Measurements from ENCODE around the gene FBL.

Gene FBL

DNA sequence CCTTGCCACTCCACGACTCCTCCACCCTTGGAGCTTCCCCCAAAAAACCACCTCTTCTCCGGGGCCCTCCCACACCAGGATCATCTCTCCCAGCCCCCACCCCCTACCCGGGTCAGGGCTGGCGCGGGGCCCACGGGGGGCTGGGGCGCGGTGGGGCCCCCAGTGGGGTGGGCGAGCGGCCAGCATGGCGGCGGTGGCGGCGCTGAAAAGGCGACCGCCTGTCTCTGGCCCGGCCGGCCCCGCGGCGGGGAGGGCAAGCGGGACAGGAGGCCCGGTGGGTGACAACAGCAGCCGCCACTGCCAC lies 13.1 kb downstream of the FBL start:
- Histone ChIP-seq H3K4me1 (peaks cover 11% of the 10 kb centered on the region), H3K79me2 (peaks cover 22% of the 10 kb centered on the region), H3K9ac (peak overlapping the region; percentile 90), H3K4me2 (ENCODE audit: low read length) (peak overlapping the region; percentile 97), H3K27ac (peak overlapping the region; percentile 97), H3K4me3 (ENCODE audit: low read depth, low read length) (peak overlapping the region; percentile 99), H3K27me3 (ENCODE audit: control insufficient read depth, insufficient read depth, low read length) (no peaks in the 10 kb centered on the region), H3K9me3 (ENCODE audit: control insufficient read depth, low read length) (no peaks in the 10 kb centered on the region), H2AFZ (peak overlapping the region; percentile 89), H3K36me3 (ENCODE audit: control insufficient read depth, insufficient read depth, low read length) (no peaks in the 10 kb centered on the region)
- TF ChIP-seq, protein P1, sequence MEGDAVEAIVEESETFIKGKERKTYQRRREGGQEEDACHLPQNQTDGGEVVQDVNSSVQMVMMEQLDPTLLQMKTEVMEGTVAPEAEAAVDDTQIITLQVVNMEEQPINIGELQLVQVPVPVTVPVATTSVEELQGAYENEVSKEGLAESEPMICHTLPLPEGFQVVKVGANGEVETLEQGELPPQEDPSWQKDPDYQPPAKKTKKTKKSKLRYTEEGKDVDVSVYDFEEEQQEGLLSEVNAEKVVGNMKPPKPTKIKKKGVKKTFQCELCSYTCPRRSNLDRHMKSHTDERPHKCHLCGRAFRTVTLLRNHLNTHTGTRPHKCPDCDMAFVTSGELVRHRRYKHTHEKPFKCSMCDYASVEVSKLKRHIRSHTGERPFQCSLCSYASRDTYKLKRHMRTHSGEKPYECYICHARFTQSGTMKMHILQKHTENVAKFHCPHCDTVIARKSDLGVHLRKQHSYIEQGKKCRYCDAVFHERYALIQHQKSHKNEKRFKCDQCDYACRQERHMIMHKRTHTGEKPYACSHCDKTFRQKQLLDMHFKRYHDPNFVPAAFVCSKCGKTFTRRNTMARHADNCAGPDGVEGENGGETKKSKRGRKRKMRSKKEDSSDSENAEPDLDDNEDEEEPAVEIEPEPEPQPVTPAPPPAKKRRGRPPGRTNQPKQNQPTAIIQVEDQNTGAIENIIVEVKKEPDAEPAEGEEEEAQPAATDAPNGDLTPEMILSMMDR (IDR thresholded peaks at IDR 0.05) = no peak

DNA sequence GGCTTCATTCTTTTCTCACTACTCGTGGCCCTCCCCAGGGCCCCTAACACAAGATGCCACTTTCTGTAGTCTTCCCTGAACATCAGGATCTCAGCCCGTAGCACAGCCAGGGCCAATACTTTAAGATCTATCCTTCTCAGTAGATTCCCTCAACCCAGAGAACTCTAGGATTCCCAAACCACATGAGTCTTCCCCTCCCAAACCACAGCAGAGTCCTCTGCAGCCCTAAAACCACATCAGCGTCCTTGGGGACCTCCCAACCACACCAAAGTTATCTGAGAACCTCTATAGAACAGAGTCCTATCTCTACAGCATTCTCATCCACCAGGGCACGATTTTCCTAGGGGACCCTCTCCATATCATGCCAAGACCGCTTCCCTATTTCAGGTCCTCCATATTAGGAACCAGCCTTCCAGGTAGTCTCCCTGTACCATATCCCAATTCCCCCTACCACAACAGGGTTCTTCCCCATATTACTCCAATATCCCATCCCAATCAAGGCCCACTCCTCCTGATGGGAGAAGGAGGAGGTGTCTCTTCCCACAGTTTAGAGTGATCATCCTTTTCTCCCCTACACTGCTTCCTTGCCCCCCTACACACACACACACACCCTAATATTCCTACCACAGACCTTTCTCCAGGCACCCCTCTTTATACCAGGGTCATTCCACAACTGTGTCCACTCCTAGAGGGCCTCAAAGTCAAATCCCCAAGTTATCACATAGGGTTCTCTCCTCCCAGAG lies 13.7 kb downstream of the FBL start:
- H3K27me3 ChIP-seq (ENCODE audit: control insufficient read depth, insufficient read depth, low read length) = no peaks in the 10 kb centered on the region
- no peaks in the 10 kb centered on the region for H3K36me3 ChIP-seq (ENCODE audit: control insufficient read depth, insufficient read depth, low read length)
- H2AFZ ChIP-seq = no peak overlapping the region
- H3K27ac ChIP-seq = peak overlapping the region; percentile 97
- peak overlapping the region; percentile 99 for H3K4me3 ChIP-seq (ENCODE audit: low read depth, low read length)
- peak overlapping the region; percentile 90 for H3K9ac ChIP-seq
- H3K79me2 ChIP-seq = peaks cover 22% of the 10 kb centered on the region
- H3K9me3 ChIP-seq (ENCODE audit: control insufficient read depth, low read length) = no peaks in the 10 kb centered on the region
- TF ChIP-seq, protein P1 (IDR thresholded peaks at IDR 0.05) = no peak
- H3K4me1 ChIP-seq = peaks cover 11% of the 10 kb centered on the region
- H3K4me2 ChIP-seq (ENCODE audit: low read length) = peak overlapping the region; percentile 97

DNA sequence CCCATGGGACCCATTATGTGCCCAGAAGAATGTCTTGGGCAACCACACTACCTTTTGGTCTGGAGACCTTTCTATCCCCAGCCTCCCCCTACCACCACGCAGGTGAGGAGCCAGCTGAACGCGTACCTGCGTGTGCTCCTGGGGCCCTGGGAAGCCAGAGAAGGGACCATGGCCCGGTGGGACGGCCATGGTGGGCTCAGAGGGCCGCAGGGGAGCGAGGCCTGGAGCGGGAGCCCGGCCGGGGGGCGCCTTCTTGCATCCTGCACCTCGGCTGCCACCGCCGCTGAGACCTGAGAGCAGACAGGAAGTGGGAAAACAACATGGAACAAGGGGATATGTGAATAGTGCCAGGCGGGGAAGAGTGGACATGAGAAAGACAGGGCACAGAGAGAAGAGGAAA lies 14.5 kb downstream of the FBL start:
- TF ChIP-seq, protein P1 (IDR thresholded peaks at IDR 0.05) = no peak
- Histone ChIP-seq H3K36me3 (ENCODE audit: control insufficient read depth, insufficient read depth, low read length) (no peaks in the 10 kb centered on the region), H2AFZ (no peak overlapping the region), H3K27ac (no peak overlapping the region), H3K9ac (no peak overlapping the region), H3K79me2 (peaks cover 22% of the 10 kb centered on the region), H3K27me3 (ENCODE audit: control insufficient read depth, insufficient read depth, low read length) (no peaks in the 10 kb centered on the region), H3K4me3 (ENCODE audit: low read depth, low read length) (no peak overlapping the region), H3K9me3 (ENCODE audit: control insufficient read depth, low read length) (no peaks in the 10 kb centered on the region), H3K4me2 (ENCODE audit: low read length) (no peak overlapping the region), H3K4me1 (peaks cover 11% of the 10 kb centered on the region)

DNA sequence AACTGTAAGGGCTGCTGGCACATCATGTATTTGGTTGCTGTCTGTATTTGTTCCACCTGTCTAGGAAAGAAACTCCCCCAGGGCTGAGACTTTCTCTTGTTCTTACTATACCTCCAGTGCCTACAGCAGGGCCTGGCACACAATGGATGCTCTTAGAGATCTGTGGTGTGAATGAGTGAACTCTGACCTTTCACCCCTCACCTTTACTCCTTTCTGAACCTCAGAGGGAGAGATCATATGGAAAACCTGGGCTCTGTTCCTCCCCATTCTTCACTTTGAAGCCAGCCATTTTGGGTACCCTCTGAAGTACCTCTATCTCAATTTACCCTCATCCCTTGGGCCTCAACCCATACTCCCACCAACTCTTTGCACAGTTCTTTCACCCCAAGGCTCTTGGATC lies 15.3 kb downstream of the FBL start:
- Histone ChIP-seq H3K27ac (no peak overlapping the region), H2AFZ (no peak overlapping the region), H3K9me3 (ENCODE audit: control insufficient read depth, low read length) (no peaks in the 10 kb centered on the region), H3K36me3 (ENCODE audit: control insufficient read depth, insufficient read depth, low read length) (no peaks in the 10 kb centered on the region), H3K4me1 (peaks cover 11% of the 10 kb centered on the region), H3K27me3 (ENCODE audit: control insufficient read depth, insufficient read depth, low read length) (no peaks in the 10 kb centered on the region), H3K4me2 (ENCODE audit: low read length) (no peak overlapping the region), H3K4me3 (ENCODE audit: low read depth, low read length) (no peak overlapping the region), H3K9ac (no peak overlapping the region), H3K79me2 (peaks cover 22% of the 10 kb centered on the region)
- TF ChIP-seq, protein P1 (IDR thresholded peaks at IDR 0.05) = no peak

DNA sequence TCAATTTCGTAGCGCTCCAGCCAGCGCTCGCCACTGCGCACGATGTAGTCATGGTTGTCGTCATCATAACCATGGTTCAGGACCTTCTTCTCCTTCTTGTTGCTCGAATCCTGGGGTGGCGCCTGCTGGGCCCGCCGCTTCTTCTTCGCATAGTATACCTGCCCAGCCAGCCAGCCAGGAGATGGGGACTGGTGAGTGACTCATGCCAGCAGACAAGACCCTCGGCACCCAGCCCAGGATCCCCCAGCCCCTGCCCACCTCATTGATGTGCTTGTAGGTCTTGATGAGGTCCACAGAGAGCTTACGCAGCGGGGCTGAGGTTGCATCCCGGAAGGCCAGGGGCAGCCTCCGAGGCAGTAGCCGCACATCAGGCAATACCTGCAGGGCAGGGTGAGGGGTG lies 15.8 kb downstream of the FBL start:
- Histone ChIP-seq H3K9ac (no peak overlapping the region), H3K36me3 (ENCODE audit: control insufficient read depth, insufficient read depth, low read length) (no peaks in the 10 kb centered on the region), H3K4me1 (peaks cover 11% of the 10 kb centered on the region)

More for the DNA sequence above, 15.8 kb downstream of the FBL start:
- H3K4me3 ChIP-seq (ENCODE audit: low read depth, low read length) = no peak overlapping the region
- H3K4me2 ChIP-seq (ENCODE audit: low read length) = no peak overlapping the region
- no peaks in the 10 kb centered on the region for H3K9me3 ChIP-seq (ENCODE audit: control insufficient read depth, low read length)
- H2AFZ ChIP-seq = no peak overlapping the region
- H3K27ac ChIP-seq = no peak overlapping the region
- peaks cover 22% of the 10 kb centered on the region for H3K79me2 ChIP-seq
- TF ChIP-seq, protein P1 (IDR thresholded peaks at IDR 0.05) = no peak
- H3K27me3 ChIP-seq (ENCODE audit: control insufficient read depth, insufficient read depth, low read length) = no peaks in the 10 kb centered on the region
